ENCODE data around the gene HMOX1.

DNA sequence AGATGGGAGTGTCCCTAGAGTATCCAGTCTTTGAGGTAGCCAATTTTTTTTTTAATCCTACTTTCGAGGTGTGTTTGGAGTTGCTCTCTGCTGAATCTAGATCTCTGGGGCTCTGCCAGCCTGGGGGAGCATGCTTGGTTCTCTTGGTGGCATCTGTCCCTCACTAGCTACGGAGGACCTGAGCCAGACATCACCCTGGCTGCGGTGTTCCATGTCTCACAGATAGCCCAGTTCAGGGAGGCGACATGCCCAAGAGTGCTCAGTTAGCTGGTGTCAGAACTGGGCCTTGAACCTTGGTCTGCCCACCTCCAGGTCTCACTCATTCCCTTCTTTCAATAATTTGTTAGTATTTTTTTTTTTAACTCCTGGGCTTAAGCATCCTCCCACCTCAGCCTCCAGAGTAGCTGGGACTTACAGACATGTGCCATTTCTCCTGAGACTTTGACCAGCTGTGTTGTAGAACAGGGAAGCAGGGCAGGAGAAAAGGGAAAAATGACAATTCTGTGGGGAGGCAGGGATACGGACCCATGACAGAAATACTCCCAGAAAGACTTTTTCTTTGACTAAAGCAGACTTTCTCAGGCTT is 621 bp downstream of the HMOX1 start:
- no peak for TF ChIP-seq POLR2A (IDR thresholded peaks at IDR 0.05)
- TF ChIP-seq, protein P1, sequence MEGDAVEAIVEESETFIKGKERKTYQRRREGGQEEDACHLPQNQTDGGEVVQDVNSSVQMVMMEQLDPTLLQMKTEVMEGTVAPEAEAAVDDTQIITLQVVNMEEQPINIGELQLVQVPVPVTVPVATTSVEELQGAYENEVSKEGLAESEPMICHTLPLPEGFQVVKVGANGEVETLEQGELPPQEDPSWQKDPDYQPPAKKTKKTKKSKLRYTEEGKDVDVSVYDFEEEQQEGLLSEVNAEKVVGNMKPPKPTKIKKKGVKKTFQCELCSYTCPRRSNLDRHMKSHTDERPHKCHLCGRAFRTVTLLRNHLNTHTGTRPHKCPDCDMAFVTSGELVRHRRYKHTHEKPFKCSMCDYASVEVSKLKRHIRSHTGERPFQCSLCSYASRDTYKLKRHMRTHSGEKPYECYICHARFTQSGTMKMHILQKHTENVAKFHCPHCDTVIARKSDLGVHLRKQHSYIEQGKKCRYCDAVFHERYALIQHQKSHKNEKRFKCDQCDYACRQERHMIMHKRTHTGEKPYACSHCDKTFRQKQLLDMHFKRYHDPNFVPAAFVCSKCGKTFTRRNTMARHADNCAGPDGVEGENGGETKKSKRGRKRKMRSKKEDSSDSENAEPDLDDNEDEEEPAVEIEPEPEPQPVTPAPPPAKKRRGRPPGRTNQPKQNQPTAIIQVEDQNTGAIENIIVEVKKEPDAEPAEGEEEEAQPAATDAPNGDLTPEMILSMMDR (IDR thresholded peaks at IDR 0.05) = no peak

Data from breast epithelium (tissue), 3 donors.